HepG2 (cell line): ENCODE results near the gene HLF. TPM values are rescaled to one million over a fixed set of nuclear protein-coding genes. Genes with fewer than 3 reads are reported as not detected.

Experiments
- ETV6 ChIP-seq: sonication (generic); formaldehyde crosslinking; conservative IDR thresholded peaks from 2 replicates; pipeline ENCODE4 v1.4.0; 2020; ENCODE audit warnings: missing genetic modification reagents
- HDAC6 ChIP-seq: fragments of 200-600 bp; sonication (generic); IDR thresholded peaks from 2 replicates; pipeline ENCODE4 v1.7.0; 2017; ENCODE audit warnings: mild to moderate bottlenecking, antibody characterized with exemption, low read length, low read depth
- HNRNPLL ChIP-seq: fragments of 200-400 bp; formaldehyde crosslinking; IDR thresholded peaks from 2 replicates; pipeline ENCODE4 v1.6.1; 2017; ENCODE audit warnings: mild to moderate bottlenecking, low read depth, low read length; ENCODE audit not compliant: poor library complexity, severe bottlenecking
- KMT2B ChIP-seq: IDR thresholded peaks from 2 replicates; pipeline ENCODE4 v1.6.1; 2016; ENCODE audit warnings: missing genetic modification reagents, missing compliant biosample characterization
- MTA3 ChIP-seq: sonication (generic); formaldehyde crosslinking; IDR thresholded peaks from 2 replicates; pipeline ENCODE4 v1.4.0; 2020; ENCODE audit warnings: missing genetic modification reagents
- NFKB2 ChIP-seq: sonication (generic); formaldehyde crosslinking; IDR thresholded peaks from 2 replicates; pipeline ENCODE4 v1.4.0; 2020; ENCODE audit warnings: missing genetic modification reagents, borderline replicate concordance
- POGZ ChIP-seq: sonication (generic); formaldehyde crosslinking; IDR thresholded peaks from 2 replicates; pipeline ENCODE4 v1.4.0; 2020; ENCODE audit warnings: mild to moderate bottlenecking, missing genetic modification reagents
- SALL1 ChIP-seq: sonication (generic); formaldehyde crosslinking; IDR thresholded peaks from 2 replicates; pipeline ENCODE4 v1.8.0; 2022; ENCODE audit warnings: mild to moderate bottlenecking, missing genetic modification reagents
- SIX1 ChIP-seq: sonication (generic); formaldehyde crosslinking; IDR thresholded peaks from 2 replicates; pipeline ENCODE4 v1.4.0; 2020; ENCODE audit warnings: missing genetic modification reagents, borderline replicate concordance
- SIX4 ChIP-seq: sonication (generic); formaldehyde crosslinking; IDR thresholded peaks from 2 replicates; pipeline ENCODE4 v1.4.0; 2020; ENCODE audit warnings: missing genetic modification reagents
- SMC3 ChIP-seq: IDR thresholded peaks from 2 replicates; pipeline ENCODE4 v1.6.1; 2011; ENCODE audit warnings: low read length, improper control_type of control experiment
- SOX13 ChIP-seq, 3 experiments: fragments of 450-650 bp in 1 of 3; sonication (generic) in 1 of 3; formaldehyde crosslinking in 1 of 3; IDR thresholded peaks in 2 of 3; conservative IDR thresholded peaks in 1 of 3; 2 replicates each; pipeline versions ENCODE4 v1.5.0 to v1.6.1; 2016 to 2020; ENCODE audit warnings: antibody characterized with exemption in 1 of 3, mild to moderate bottlenecking in 1 of 3, missing compliant biosample characterization in 1 of 3, missing genetic modification reagents in 1 of 3, moderate library complexity in 1 of 3
- SP5 ChIP-seq: IDR thresholded peaks from 2 replicates; pipeline ENCODE4 v1.6.1; 2016; ENCODE audit warnings: low read depth, borderline replicate concordance
- SRSF1 ChIP-seq: fragments of 200-400 bp; formaldehyde crosslinking; optimal IDR thresholded peaks from 2 replicates; pipeline ENCODE3; 2017; ENCODE audit warnings: mild to moderate bottlenecking, low read depth, low read length, moderate library complexity
- STAG1 ChIP-seq: sonication (generic); formaldehyde crosslinking; IDR thresholded peaks from 2 replicates; pipeline ENCODE4 v1.4.0; 2020; ENCODE audit warnings: missing genetic modification reagents
- TP53 ChIP-seq: sonication (generic); formaldehyde crosslinking; conservative IDR thresholded peaks from 2 replicates; pipeline ENCODE4 v1.4.0; 2020; ENCODE audit warnings: missing genetic modification reagents
- ZBED4 ChIP-seq: sonication (generic); formaldehyde crosslinking; IDR thresholded peaks from 2 replicates; pipeline ENCODE4 v1.4.0; 2020; ENCODE audit warnings: missing genetic modification reagents, borderline replicate concordance
- ZBTB39 ChIP-seq: sonication (generic); formaldehyde crosslinking; IDR thresholded peaks from 2 replicates; pipeline ENCODE4 v1.5.0; 2020; ENCODE audit warnings: missing genetic modification reagents
- ZNF17 ChIP-seq: sonication (generic); formaldehyde crosslinking; IDR thresholded peaks from 2 replicates; pipeline ENCODE4 v1.5.0; 2020; ENCODE audit warnings: mild to moderate bottlenecking, missing genetic modification reagents
- ZNF280B ChIP-seq: sonication (generic); formaldehyde crosslinking; IDR thresholded peaks from 2 replicates; pipeline ENCODE4 v1.5.0; 2020; ENCODE audit warnings: missing genetic modification reagents, mild to moderate bottlenecking, borderline replicate concordance
- ZNF3 ChIP-seq: IDR thresholded peaks from 2 replicates; pipeline ENCODE4 v1.7.0; 2017; ENCODE audit warnings: inconsistent platforms
- ZNF678 ChIP-seq: sonication (generic); formaldehyde crosslinking; IDR thresholded peaks from 2 replicates; pipeline ENCODE4 v1.4.0; 2020; ENCODE audit warnings: mild to moderate bottlenecking, missing genetic modification reagents
- polyA plus RNA-seq, 8 experiments: library from polyadenylated mRNA; depleted of rRNA in 3 of 8; stranded (reverse) in 7 of 8; unstranded in 1 of 8; fragments of >200 nt; fragmentation: Illumina TruSeq in 4 of 8; extraction: Trizol in 4 of 8; gene quantifications; 2 replicates each; pipeline versions ENCODE4 v1.2.1 to v1.2.3, GENCODE V29; 2011 to 2016; ENCODE audit warnings: low read depth in 4 of 8, missing spikeins in 1 of 8, mixed read lengths in 1 of 8; ENCODE audit not compliant: insufficient read depth in 1 of 8
- total RNA-seq, 5 experiments: library from RNA; depleted of rRNA; stranded (reverse); fragments of >200 nt; fragmentation: Illumina TruSeq; extraction: Trizol; gene quantifications; 2 replicates each; pipeline ENCODE4 v1.2.3, GENCODE V29; 2016; ENCODE audit warnings: low read depth in 1 of 5

The HLF gene
- total and polyA plus RNA-seq, 2 of the 13 experiments (the other 11 are each of a cell fraction or from before 2014, with no cell fraction given) = 202 to 346 TPM

GRCh38 chr17:55284944-55285339 is 20.2 kb downstream of the HLF start (continued):
- no peak for TF ChIP-seq ZNF17 (CRISPR knock-in tag)
- TF ChIP-seq POGZ (CRISPR knock-in tag) = no peak
- TF ChIP-seq HDAC6 = no peak
- TF ChIP-seq SOX13 (IDR thresholded peaks at IDR 0.05) = no peak
- 0 out of 4 replicates have a peak, but pooled peaks of 1 of the 2 experiments have one; percentile 4 for TF ChIP-seq SOX13 (CRISPR knock-in tag; conservative IDR thresholded peaks at IDR 0.05 in 1 of 2, IDR thresholded peaks at IDR 0.05 in 1 of 2)
- TF ChIP-seq ZBED4 (CRISPR knock-in tag) = no peak
- TF ChIP-seq SP5 (CRISPR knock-in tag) = no peak
- TF ChIP-seq KMT2B (CRISPR knock-in tag) = no peak
- no peak for TF ChIP-seq ZNF3 (CRISPR knock-in tag)
- no peak for TF ChIP-seq MTA3 (CRISPR knock-in tag)
- no peak for TF ChIP-seq SMC3
- TF ChIP-seq SALL1 (CRISPR knock-in tag) = no peak
- TF ChIP-seq STAG1 (CRISPR knock-in tag) = no peak
- TF ChIP-seq ETV6 (CRISPR knock-in tag) = no peak
- no peak for TF ChIP-seq HNRNPLL
- TF ChIP-seq SIX1 = no peak
- TF ChIP-seq TP53 (CRISPR knock-in tag) = peak; percentile 73; the same call in 1 of the 2 replicates
- TF ChIP-seq ZBTB39 = no peak
- no peak for TF ChIP-seq SIX4 (CRISPR knock-in tag)
- no peak; the same call in 1 of the 2 replicates for TF ChIP-seq NFKB2 (CRISPR knock-in tag)
- TF ChIP-seq ZNF678 (CRISPR knock-in tag) = no peak
- TF ChIP-seq ZNF280B (CRISPR knock-in tag) = no peak
- no peak for TF ChIP-seq SRSF1
